ENCODE results near the gene DGKD.

GRCh38 chr2:233474308-233475160 is 120.2 kb downstream of the DGKD start:
- TF ChIP-seq ZFP3 (CRISPR knock-in tag; IDR thresholded peaks at IDR 0.05) (no peak), ESRRG (CRISPR knock-in tag; IDR thresholded peaks at IDR 0.05) (no peak), ISL1 (CRISPR knock-in tag; IDR thresholded peaks at IDR 0.05) (no peak), ZNF565 (CRISPR knock-in tag; conservative IDR thresholded peaks at IDR 0.05; ENCODE audit: low read depth) (no peak), BACH2 (CRISPR knock-in tag; IDR thresholded peaks at IDR 0.05; ENCODE audit: borderline replicate concordance) (no peak), CREB5 (CRISPR knock-in tag; IDR thresholded peaks at IDR 0.05; ENCODE audit: low read depth) (no peak), RARB (CRISPR knock-in tag; IDR thresholded peaks at IDR 0.05) (no peak), OSR1 (CRISPR knock-in tag; IDR thresholded peaks at IDR 0.05) (no peak), SNAI2 (CRISPR knock-in tag; IDR thresholded peaks at IDR 0.05) (no peak), ZC3H10 (CRISPR knock-in tag; IDR thresholded peaks at IDR 0.05) (no peak)

All from SK-N-SH treated with all-trans-retinoic acid at 6 μM for 48 hours (cell line).